Body of pancreas (tissue), 4 donors: ENCODE measurements around the gene PLA2R1. TPM values are rescaled to one million over a fixed set of nuclear protein-coding genes. Genes with fewer than 3 reads are reported as not detected.

ENCODE experiments used
- ATAC-seq: fragments of 150-250 bp; one replicate; pipeline ENCODE4 v1.9.1; 2016
- DNase-seq, 4 donors: peaks; one replicate each; pipeline ENCODE4 v3.0.0-alpha.2; 2019
- H3K27ac ChIP-seq, 4 donors: fragments of 200-600 bp; sonication (generic); 1 replicate in 3 of 4; 2 replicates in 1 of 4; pipeline versions ENCODE4 v1.5.1 to v1.6.1; 2016 to 2019; ENCODE audit warnings: mild to moderate bottlenecking in 1 of 4, mixed read lengths in 1 of 4, moderate library complexity in 1 of 4
- H3K27me3 ChIP-seq, 2 donors: fragments of 200-600 bp; sonication (generic); one replicate each; pipeline ENCODE4 v1.6.0; 2016; ENCODE audit warnings: mild to moderate bottlenecking in 1 of 2
- H3K36me3 ChIP-seq, 2 donors: fragments of 200-600 bp; sonication (generic); replicated peaks in 1 of 2; 2 replicates each; pipeline ENCODE4 v1.5.1; 2016; ENCODE audit warnings: low read depth in 2 of 2; ENCODE audit not compliant: insufficient read depth in 1 of 2
- H3K4me1 ChIP-seq: fragments of 200-600 bp; sonication (generic); one replicate; pipeline ENCODE4 v1.6.0; 2016
- H3K4me3 ChIP-seq, 2 donors: fragments of 200-600 bp; sonication (generic); 1 replicate in 1 of 2; 2 replicates in 1 of 2; pipeline ENCODE4 v1.5.1; 2016 to 2019
- H3K9me3 ChIP-seq, 3 donors: fragments of 200-600 bp; sonication (generic); 1 replicate in 2 of 3; 2 replicates in 1 of 3; pipeline ENCODE4 v1.5.1; 2016
- POLR2A ChIP-seq, 3 donors: fragments of 450-650 bp; IDR thresholded peaks; one replicate each; pipeline ENCODE4 v1.6.1; 2016; ENCODE audit warnings: antibody characterized with exemption in 3 of 3, mild to moderate bottlenecking in 2 of 3
- WGBS, 2 donors: methylation state at CpG; one replicate each; pipeline ENCODE4 v1.1.5; 2017; 5-methylcytosine and 5-hydroxymethylcytosine counted together
- intact Hi-C: fragments of 100-400 bp; cut with DNase I; formaldehyde crosslinking; loops from one replicate; pipeline ENCODE4 v1.15.1; 2023
- total RNA-seq, 2 donors: library from RNA; depleted of rRNA; stranded (reverse); fragments of >200 nt; gene quantifications; one replicate each; pipeline ENCODE4 v1.1.0, GENCODE V29; 2016
- TF ChIP-seq, protein P1 (sequence below), 7 experiments: fragments of 450-650 bp in 4 of 7; fragments of 200-600 bp in 3 of 7; sonication (generic) in 3 of 7; IDR thresholded peaks; one replicate each; pipeline ENCODE4 v1.5.1; 2016 to 2019; ENCODE audit warnings: antibody characterized with exemption in 7 of 7

PLA2R1 gene
- total RNA-seq, 2 donors from 2014 or later = 1.3 to 2.1 TPM

- intact Hi-C loops = no loop called here
- ATAC-seq = no peak
- TF ChIP-seq, protein P1, sequence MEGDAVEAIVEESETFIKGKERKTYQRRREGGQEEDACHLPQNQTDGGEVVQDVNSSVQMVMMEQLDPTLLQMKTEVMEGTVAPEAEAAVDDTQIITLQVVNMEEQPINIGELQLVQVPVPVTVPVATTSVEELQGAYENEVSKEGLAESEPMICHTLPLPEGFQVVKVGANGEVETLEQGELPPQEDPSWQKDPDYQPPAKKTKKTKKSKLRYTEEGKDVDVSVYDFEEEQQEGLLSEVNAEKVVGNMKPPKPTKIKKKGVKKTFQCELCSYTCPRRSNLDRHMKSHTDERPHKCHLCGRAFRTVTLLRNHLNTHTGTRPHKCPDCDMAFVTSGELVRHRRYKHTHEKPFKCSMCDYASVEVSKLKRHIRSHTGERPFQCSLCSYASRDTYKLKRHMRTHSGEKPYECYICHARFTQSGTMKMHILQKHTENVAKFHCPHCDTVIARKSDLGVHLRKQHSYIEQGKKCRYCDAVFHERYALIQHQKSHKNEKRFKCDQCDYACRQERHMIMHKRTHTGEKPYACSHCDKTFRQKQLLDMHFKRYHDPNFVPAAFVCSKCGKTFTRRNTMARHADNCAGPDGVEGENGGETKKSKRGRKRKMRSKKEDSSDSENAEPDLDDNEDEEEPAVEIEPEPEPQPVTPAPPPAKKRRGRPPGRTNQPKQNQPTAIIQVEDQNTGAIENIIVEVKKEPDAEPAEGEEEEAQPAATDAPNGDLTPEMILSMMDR (IDR thresholded peaks at IDR 0.05) = no peak
- no peak for TF ChIP-seq POLR2A (IDR thresholded peaks at IDR 0.05)
Measured at GRCh38 chr2:159894145-159894838, 168.1 kb downstream of the PLA2R1 start.

DNA sequence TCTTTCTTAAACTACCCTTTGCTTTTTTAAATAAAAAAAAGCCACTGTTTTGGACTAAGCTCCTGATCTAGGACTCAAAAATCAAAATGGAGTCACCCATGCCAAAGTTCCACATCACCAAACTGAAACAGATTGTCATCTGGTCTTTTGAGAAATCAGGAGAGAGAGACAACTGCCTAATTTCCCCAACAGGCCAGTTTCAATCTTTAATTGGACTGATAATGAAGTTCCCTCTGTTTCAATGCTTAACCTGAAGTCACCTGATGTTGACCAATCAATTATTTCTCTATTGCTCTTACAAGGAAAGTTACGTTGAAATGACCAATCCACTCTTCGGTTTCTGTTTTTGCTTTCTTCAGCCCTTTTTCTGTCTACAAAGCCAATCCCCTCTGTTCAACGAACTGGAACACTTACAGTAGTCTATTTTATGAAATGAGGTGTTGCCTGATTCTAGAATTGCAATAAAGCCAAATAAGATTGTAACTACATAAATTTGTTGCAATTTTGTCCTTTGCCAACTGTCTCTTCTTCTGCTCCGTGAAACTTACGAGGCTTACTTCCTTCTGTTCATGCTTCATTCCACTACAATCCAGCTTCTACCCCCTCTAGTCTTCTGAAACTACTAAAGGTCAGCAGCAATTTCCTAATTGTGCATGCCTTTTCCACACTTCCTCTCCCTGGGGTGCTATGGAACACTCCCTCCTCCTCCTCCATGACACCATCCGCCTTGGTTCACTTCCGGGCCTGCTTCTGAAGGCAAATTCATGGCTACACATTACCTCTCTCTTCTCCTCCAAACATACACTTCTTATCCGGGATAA, 169.2 kb downstream of the PLA2R1 start:
- no peak for ATAC-seq
- Histone ChIP-seq H3K27me3 (no peaks in the 10 kb centered on the region), H3K4me3 (no peak overlapping the region), H3K27ac (no peak overlapping the region), H3K4me1 (no peaks in the 10 kb centered on the region), H3K36me3 (no peaks in the 10 kb centered on the region), H3K9me3 (no peaks in the 10 kb centered on the region)
- WGBS, 2 donors = 80 to 88% methylated on average over 8 of the region's 8 CpGs
- intact Hi-C loops = no loop called here
- TF ChIP-seq, protein P1 (IDR thresholded peaks at IDR 0.05) = no peak
- TF ChIP-seq POLR2A (IDR thresholded peaks at IDR 0.05) = no peak
- no peak for DNase-seq

More at GRCh38 chr2:159894145-159894838, 168.1 kb downstream of the PLA2R1 start:
- Histone ChIP-seq H3K4me1 (no peaks in the 10 kb centered on the region), H3K9me3 (no peaks in the 10 kb centered on the region), H3K27ac (no peak overlapping the region), H3K27me3 (no peaks in the 10 kb centered on the region), H3K4me3 (no peak overlapping the region), H3K36me3 (no peaks in the 10 kb centered on the region)
- DNase-seq = no peak
- WGBS, 2 donors = 80 to 90% methylated on average over 8 of the region's 8 CpGs

- WGBS, 2 donors = 44 to 49% methylated on average over 2 of the region's 2 CpGs
Measured at GRCh38 chr2:159891917-159892730, 170.3 kb downstream of the PLA2R1 start.

DNA sequence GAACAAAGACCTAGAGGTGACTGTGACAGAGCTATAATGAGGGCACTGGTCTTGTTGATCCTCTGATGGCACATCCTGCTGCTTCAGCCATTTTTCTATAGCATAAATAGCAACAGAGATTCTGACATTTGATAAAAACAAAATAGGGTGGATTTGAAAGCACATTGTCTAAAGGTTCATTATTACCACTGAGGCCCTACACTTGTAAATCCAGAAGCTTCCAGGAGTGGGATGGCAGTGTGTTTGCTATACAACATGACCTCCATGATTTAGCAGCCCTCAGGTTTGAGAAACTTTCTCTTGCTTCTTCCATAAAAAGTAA, 171.2 kb downstream of the PLA2R1 start:
- no peaks in the 10 kb centered on the region for H3K36me3 ChIP-seq
- no peaks in the 10 kb centered on the region for H3K4me1 ChIP-seq
- DNase-seq (no peak), ATAC-seq (no peak)
- intact Hi-C loops = no loop called here
- H3K9me3 ChIP-seq = no peaks in the 10 kb centered on the region
- H3K4me3 ChIP-seq = no peak overlapping the region
- H3K27me3 ChIP-seq = no peaks in the 10 kb centered on the region
- no peak overlapping the region for H3K27ac ChIP-seq
- TF ChIP-seq POLR2A (IDR thresholded peaks at IDR 0.05) = no peak
- TF ChIP-seq, protein P1 (IDR thresholded peaks at IDR 0.05) = no peak

More at GRCh38 chr2:159891917-159892730, 170.3 kb downstream of the PLA2R1 start:
- intact Hi-C loops = no loop called here
- Histone ChIP-seq H3K27ac (no peak overlapping the region), H3K27me3 (no peaks in the 10 kb centered on the region), H3K36me3 (no peaks in the 10 kb centered on the region), H3K4me1 (no peaks in the 10 kb centered on the region), H3K9me3 (no peaks in the 10 kb centered on the region), H3K4me3 (no peak overlapping the region)
- TF ChIP-seq POLR2A (IDR thresholded peaks at IDR 0.05) = no peak
- TF ChIP-seq, protein P1 (IDR thresholded peaks at IDR 0.05) = no peak
- no peak for ATAC-seq
- no peak for DNase-seq
